ENCODE data around the gene ARHGAP31. TPM values are rescaled to one million over a fixed set of nuclear protein-coding genes. Genes with fewer than 3 reads are reported as not detected.

Gene ARHGAP31
- total RNA-seq, 1 donor from 2014 or later: 114 TPM

DNA sequence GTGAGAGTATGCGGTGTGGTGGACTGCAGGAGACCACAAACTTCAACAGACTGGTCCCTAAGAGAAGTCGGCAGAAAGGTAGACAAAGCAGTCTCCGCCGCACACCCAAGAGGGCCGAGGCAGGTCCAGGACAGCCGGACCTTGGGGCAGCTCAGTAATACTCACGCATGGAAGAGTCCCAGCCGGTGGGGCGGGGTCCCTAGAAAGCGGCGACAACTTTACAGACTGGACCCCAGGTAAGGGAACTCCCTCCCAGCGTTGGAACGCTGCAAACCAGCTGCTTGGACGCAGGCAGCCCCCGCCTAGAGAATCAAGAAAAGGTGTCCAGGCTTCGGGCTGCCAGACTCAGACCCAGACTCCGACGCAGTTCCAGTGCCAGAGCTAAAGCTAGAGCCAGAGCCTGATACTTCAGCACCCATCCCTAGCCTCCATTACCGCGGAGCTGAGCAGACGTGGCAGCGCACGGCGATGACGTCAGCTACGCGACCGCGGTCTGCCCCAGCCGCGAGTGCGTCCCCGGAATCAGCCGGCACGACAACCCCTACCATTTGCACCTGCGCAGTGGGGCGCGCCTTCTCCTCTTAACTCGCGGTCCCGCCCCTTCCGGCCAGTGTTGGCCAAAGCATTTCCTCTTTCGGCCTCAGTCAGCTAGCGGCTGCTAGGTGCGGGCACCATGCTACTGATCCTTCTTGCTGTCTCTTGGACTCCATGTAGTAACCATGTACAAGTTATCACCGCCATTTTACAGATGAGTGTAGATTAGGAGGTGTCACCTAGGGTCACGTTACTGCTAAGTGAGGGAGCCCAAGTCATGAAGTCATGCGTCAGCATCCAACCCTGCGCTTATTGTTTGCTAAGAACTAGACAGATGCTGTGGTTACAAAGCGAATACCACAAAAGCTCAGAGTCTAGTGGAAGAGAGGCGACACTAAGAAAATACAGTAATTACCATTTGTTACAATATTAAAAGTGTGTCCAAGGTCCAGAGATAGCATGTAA, 169.3 kb downstream of the ARHGAP31 start, which contains the start of gene TMEM39A:
Gene TMEM39A, minus strand, starts transcription at position 445 of the 999 bp plus-strand sequence. CDS start 1,541 bp downstream, outside the sequence.
- DNase-seq (ENCODE audit: low spot score): peak; percentile 98
- peak within 1 kb of the TSS; percentile 95 for H3K27ac Mint-ChIP-seq (ENCODE audit: unreplicated experiment)

DNA sequence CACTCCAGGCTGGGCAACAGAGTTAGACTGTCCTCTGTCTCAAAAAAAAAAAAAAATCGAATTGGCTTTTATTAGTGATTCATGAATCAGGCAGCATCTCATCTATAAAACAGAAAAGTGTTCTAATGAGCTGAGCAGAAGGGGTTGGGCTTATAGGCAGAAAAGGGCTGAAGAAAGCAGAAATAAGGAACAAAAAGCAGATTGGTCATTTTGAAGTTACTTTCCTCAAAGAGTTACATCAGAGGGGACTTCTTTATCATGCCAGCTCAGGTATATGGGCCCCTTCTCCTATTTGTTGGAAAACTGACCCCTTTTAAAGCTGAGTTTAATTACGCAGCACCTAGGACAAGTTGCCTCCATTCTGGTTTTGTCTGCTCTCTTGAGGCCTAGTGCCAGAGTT, 173.9 kb downstream of the ARHGAP31 start:
- no peaks in the 10 kb centered on the region for H3K36me3 Mint-ChIP-seq (ENCODE audit: low read depth, unreplicated experiment)
- H3K27ac Mint-ChIP-seq (ENCODE audit: unreplicated experiment): peak overlapping the region; percentile 84
- peaks cover 14% of the 10 kb centered on the region for H3K4me1 Mint-ChIP-seq (ENCODE audit: unreplicated experiment)
- H3K4me3 Mint-ChIP-seq (ENCODE audit: unreplicated experiment): peak overlapping the region; percentile 97
- H3K27me3 Mint-ChIP-seq (ENCODE audit: unreplicated experiment): peaks cover 3% of the 10 kb centered on the region
- TF ChIP-seq CTCF (IDR thresholded peaks at IDR 0.05; ENCODE audit: unreplicated experiment): no peak
- no peak for DNase-seq (ENCODE audit: low spot score)
- no peaks in the 10 kb centered on the region for H3K9me3 Mint-ChIP-seq (ENCODE audit: unreplicated experiment)

More for the DNA sequence above, 169.3 kb downstream of the ARHGAP31 start, which contains the start of gene TMEM39A:
- H3K4me1 Mint-ChIP-seq (ENCODE audit: unreplicated experiment): peaks cover 17% of the 10 kb centered on the region
- H3K4me3 Mint-ChIP-seq (ENCODE audit: unreplicated experiment): peak within 1 kb of the TSS; percentile 99
- peaks cover 7% of the 10 kb centered on the region for H3K27me3 Mint-ChIP-seq (ENCODE audit: unreplicated experiment)
- H3K9me3 Mint-ChIP-seq (ENCODE audit: unreplicated experiment): no peaks in the 10 kb centered on the region
- no peak for TF ChIP-seq CTCF (IDR thresholded peaks at IDR 0.05; ENCODE audit: unreplicated experiment)
- H3K36me3 Mint-ChIP-seq (ENCODE audit: low read depth, unreplicated experiment): peaks cover 4% of the 10 kb centered on the region

DNA sequence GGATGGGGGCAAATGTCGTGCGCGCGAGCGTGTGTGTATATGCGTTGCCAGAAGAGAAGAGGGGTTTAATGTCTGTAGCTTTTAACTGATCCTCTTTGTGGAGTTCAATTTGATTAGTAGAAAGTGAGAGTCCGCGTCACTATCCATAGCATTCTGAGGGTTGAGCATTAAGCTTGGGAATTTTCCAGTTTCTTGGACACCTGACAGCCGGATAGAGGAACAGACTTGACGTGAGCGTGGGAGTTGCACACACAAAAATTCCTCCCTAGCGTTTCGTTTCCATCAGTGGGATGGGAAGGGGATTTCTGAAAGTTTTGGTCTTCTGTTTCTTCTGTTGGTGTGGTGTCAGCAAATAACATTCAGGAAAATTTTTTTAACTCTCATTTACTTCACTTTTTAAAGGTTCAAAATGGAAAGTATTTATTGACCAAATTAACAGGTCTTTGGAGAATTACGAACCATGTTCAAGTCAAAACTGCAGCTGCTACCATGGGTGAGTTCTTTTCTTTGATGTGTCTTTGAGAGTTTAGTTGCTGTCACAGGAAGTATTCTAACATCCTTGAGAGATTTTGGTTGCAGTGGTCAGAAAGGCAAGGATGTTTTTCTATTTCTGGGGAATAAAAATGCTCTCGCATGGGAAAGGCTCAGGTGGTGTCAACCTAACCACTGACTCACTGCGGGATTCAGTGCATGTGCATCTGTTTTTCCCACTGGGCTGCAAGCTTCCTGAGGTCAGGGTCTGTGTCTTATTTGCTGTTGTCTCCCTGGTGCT, 175.4 kb downstream of the ARHGAP31 start:
- Mint-ChIP-seq H3K4me1 (ENCODE audit: unreplicated experiment) (peaks cover 9% of the 10 kb centered on the region), H3K27me3 (ENCODE audit: unreplicated experiment) (peaks cover 3% of the 10 kb centered on the region), H3K9me3 (ENCODE audit: unreplicated experiment) (no peaks in the 10 kb centered on the region), H3K27ac (ENCODE audit: unreplicated experiment) (peak overlapping the region; percentile 74), H3K4me3 (ENCODE audit: unreplicated experiment) (peak overlapping the region; percentile 97), H3K36me3 (ENCODE audit: low read depth, unreplicated experiment) (no peaks in the 10 kb centered on the region)
- no peak for DNase-seq (ENCODE audit: low spot score)
- no peak for TF ChIP-seq CTCF (IDR thresholded peaks at IDR 0.05; ENCODE audit: unreplicated experiment)

Other genes starting within 250 kb of the ARHGAP31 start
- not detected for gene TEX55, start 148.2 kb upstream of the ARHGAP31 start, total RNA-seq (ENCODE audit: unreplicated experiment)
- gene UPK1B, start 120.8 kb upstream of the ARHGAP31 start, total RNA-seq (ENCODE audit: unreplicated experiment): not detected
- gene B4GALT4, start 53.5 kb upstream of the ARHGAP31 start, total RNA-seq (ENCODE audit: unreplicated experiment): 12.3 TPM
- 30.5 TPM for gene TMEM39A, start 169.2 kb downstream of the ARHGAP31 start, total RNA-seq (ENCODE audit: unreplicated experiment)
- 14.7 TPM for gene POGLUT1, start 174.6 kb downstream of the ARHGAP31 start, total RNA-seq (ENCODE audit: unreplicated experiment)
- gene TIMMDC1, start 204.2 kb downstream of the ARHGAP31 start, total RNA-seq (ENCODE audit: unreplicated experiment): 83.0 TPM

Measured in endothelial cell (in vitro differentiated cells).